ENCODE measurements around the gene C10orf120.

Gene C10orf120

DNA sequence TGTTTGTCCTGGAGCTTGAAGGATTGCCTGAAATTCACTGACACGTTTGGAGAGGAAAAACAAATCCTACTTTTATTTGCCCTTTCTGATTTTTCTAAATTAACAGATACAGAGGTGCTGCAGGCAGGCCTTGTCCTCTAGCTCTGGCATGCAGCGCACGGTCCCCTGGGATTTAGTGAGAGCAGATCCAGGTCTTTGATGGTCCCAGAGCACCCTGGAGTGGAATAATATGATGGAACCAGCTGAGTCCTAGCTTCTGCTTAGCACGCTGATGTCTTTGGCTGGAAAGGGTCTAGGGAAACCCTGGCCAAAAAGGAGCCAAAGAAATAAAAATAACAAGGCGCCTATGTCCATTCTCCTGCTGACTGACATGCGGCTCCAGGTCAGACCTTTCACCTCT, 40.5 kb downstream of the C10orf120 start:
- TF ChIP-seq CTCF (IDR thresholded peaks at IDR 0.05; ENCODE audit: insufficient read depth, low read depth, low read length, missing control alignments): no peak
- H3K4me3 ChIP-seq (ENCODE audit: low read depth, low read length): no peak overlapping the region
- no peak for DNase-seq (ENCODE audit: low read depth)

- no peak for DNase-seq (ENCODE audit: low read depth)
- TF ChIP-seq CTCF (IDR thresholded peaks at IDR 0.05; ENCODE audit: insufficient read depth, low read depth, low read length, missing control alignments): no peak
- no peak overlapping the region for H3K4me3 ChIP-seq (ENCODE audit: low read depth, low read length)
These were observed 41.1 kb downstream of the C10orf120 start for GRCh38 chr10:122658356-122659049.

GRCh38 chr10:122657729-122658128, 41.9 kb downstream of the C10orf120 start:
- no peak overlapping the region for H3K4me3 ChIP-seq (ENCODE audit: low read depth, low read length)
- no peak for TF ChIP-seq CTCF (IDR thresholded peaks at IDR 0.05; ENCODE audit: insufficient read depth, low read depth, low read length, missing control alignments)
- DNase-seq (ENCODE audit: low read depth): no peak

GRCh38 chr10:122657255-122657654, 42.4 kb downstream of the C10orf120 start:
- no peak for DNase-seq (ENCODE audit: low read depth)
- no peak for TF ChIP-seq CTCF (IDR thresholded peaks at IDR 0.05; ENCODE audit: insufficient read depth, low read depth, low read length, missing control alignments)
- H3K4me3 ChIP-seq (ENCODE audit: low read depth, low read length): no peak overlapping the region

DNA sequence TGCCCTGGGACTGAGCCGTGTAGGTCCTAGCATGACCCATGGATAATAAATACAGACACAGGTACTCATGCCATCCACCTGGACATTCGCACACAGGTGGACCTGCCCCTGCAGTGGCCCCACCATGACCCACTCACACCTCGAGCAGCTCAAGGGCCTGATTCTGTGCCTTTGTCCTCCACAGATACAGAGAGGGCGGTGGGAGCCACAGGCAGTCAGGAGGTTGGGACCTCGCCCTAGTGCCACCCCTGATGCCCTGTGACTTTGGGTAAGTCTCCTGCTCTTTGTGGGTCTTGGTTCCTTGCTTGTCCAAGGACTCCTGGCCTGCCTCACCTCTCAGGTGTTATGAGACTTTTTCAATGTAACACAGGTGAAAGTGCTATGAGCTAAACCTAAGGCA, 42.9 kb downstream of the C10orf120 start:
- TF ChIP-seq CTCF (IDR thresholded peaks at IDR 0.05; ENCODE audit: insufficient read depth, low read depth, low read length, missing control alignments): no peak
- no peak overlapping the region for H3K4me3 ChIP-seq (ENCODE audit: low read depth, low read length)
- no peak for DNase-seq (ENCODE audit: low read depth)

- no peak for DNase-seq (ENCODE audit: low read depth)
- no peak overlapping the region for H3K4me3 ChIP-seq (ENCODE audit: low read depth, low read length)
- TF ChIP-seq CTCF (IDR thresholded peaks at IDR 0.05; ENCODE audit: insufficient read depth, low read depth, low read length, missing control alignments): no peak
These were observed 43.3 kb downstream of the C10orf120 start for GRCh38 chr10:122656308-122656705.
